AG04450 (cell line): Measurements from ENCODE around the gene BRSK2. TPM values are rescaled to one million over a fixed set of nuclear protein-coding genes. Genes with fewer than 3 reads are reported as not detected.
"Not testable (repeated sequence)": the region's sequence is repeated elsewhere in the genome, so short reads cannot be mapped to it uniquely, and the experiment has no call there.

Experiments
- CTCF ChIA-PET: fragments of 300-600, 350-600 bp; formaldehyde crosslinking; extraction: SDS; loops from one replicate; lab custom pipeline; 2022; ENCODE audit warnings: antibody characterized with exemption, inconsistent platforms; lab: Charles Lee
- POLR2A ChIA-PET: fragments of 350-600 bp; formaldehyde crosslinking; extraction: SDS; loops from one replicate; lab custom pipeline; 2021; ENCODE audit warnings: antibody characterized with exemption, inconsistent platforms; lab: Yijun Ruan, JAX
- DNase-seq: peaks from one replicate; pipeline ENCODE4 v3.0.0-alpha.2; 2011; ENCODE audit warnings: low read depth, low spot score
- H3K27ac ChIP-seq: one replicate; pipeline ENCODE4 v1.5.1; 2012; ENCODE audit warnings: low read depth, low read length, control low read depth
- H3K27me3 ChIP-seq: one replicate; pipeline ENCODE4 v1.6.0; 2012; ENCODE audit warnings: low read length; ENCODE audit not compliant: control insufficient read depth, insufficient read depth
- H3K4me3 ChIP-seq: 2 replicates; pipeline ENCODE4 v1.5.1; 2011; ENCODE audit warnings: mild to moderate bottlenecking, low read depth, low read length, control low read depth
- H3K9me3 ChIP-seq: 2 replicates; pipeline ENCODE4 v1.5.1; 2012; ENCODE audit warnings: low read length; ENCODE audit not compliant: control insufficient read depth, insufficient read depth
- CTCF ChIP-seq: IDR thresholded peaks from 2 replicates; pipeline ENCODE4 v1.5.1; 2011; ENCODE audit warnings: low read depth, low read length, control low read depth, inconsistent platforms
- polyA plus RNA-seq: library from polyadenylated mRNA; depleted of rRNA; stranded (reverse); fragments of >200 nt; gene quantifications from 2 replicates; pipeline ENCODE4 v1.2.3, GENCODE V29; 2011

The BRSK2 gene
- polyA plus RNA-seq, 1 experiment: 0.11 TPM

- no peak for TF ChIP-seq CTCF
- Histone ChIP-seq H3K4me3 (no peak overlapping the region), H3K27ac (no peak overlapping the region), H3K27me3 (no peaks in the 10 kb centered on the region), H3K9me3 (peaks cover 55% of the 10 kb centered on the region)
- no peak for DNase-seq
- POLR2A ChIA-PET: no interaction called here
- CTCF ChIA-PET: no interaction called here
These were observed 39.1 kb downstream of the BRSK2 start for GRCh38 chr11:1428762-1429316.

- CTCF ChIA-PET: interaction anchor here (0.8 kb wide), 1 partner anchor 229 kb away, joined by 3 read pairs; no protein-coding TSS in a partner anchor
- H3K27ac ChIP-seq: no peak overlapping the region
- H3K27me3 ChIP-seq: no peaks in the 10 kb centered on the region
- TF ChIP-seq CTCF: no peak
- no peak overlapping the region for H3K4me3 ChIP-seq
- POLR2A ChIA-PET: no interaction called here
- no peak for DNase-seq
- peaks cover 8% of the 10 kb centered on the region for H3K9me3 ChIP-seq
These were observed 43.8 kb downstream of the BRSK2 start for GRCh38 chr11:1433568-1433967.

- ChIA-PET CTCF (interaction anchor here (0.8 kb wide), 1 partner anchor 229 kb away, joined by 3 read pairs; no protein-coding TSS in a partner anchor), POLR2A (no interaction called here)
- TF ChIP-seq CTCF: no peak
- peaks cover 2% of the 10 kb centered on the region; the same call in 1 of the 2 replicates for H3K9me3 ChIP-seq
- no peak overlapping the region for H3K4me3 ChIP-seq
- DNase-seq: no peak
- H3K27ac ChIP-seq: no peak overlapping the region
- no peaks in the 10 kb centered on the region for H3K27me3 ChIP-seq
These were observed 44.4 kb downstream of the BRSK2 start for GRCh38 chr11:1433977-1434640.

- DNase-seq, H3K27ac ChIP-seq, CTCF ChIA-PET, H3K9me3 ChIP-seq, H3K4me3 ChIP-seq, H3K27me3 ChIP-seq: not testable (repeated sequence)
- POLR2A ChIA-PET: interaction anchor here (0.6 kb wide), 1 partner anchor 661 kb away, joined by 3 read pairs; no protein-coding TSS in a partner anchor
These were observed 45.7 kb downstream of the BRSK2 start for GRCh38 chr11:1435479-1435819.

- Histone ChIP-seq H3K9me3 (no peaks in the 10 kb centered on the region), H3K27me3 (no peaks in the 10 kb centered on the region), H3K27ac (no peak overlapping the region), H3K4me3 (no peak overlapping the region)
- POLR2A ChIA-PET: interaction anchor here (0.6 kb wide), 1 partner anchor 660 kb away, joined by 3 read pairs; no protein-coding TSS in a partner anchor
- no peak for DNase-seq
- TF ChIP-seq CTCF: no peak
- CTCF ChIA-PET: no interaction called here
These were observed 46.2 kb downstream of the BRSK2 start for GRCh38 chr11:1435820-1436467.
